Common myeloid progenitor, CD34-positive (primary cell): Measurements from ENCODE around the gene ADCY10.

Experiments
- CTCF ChIA-PET: fragments of 350-600 bp; sonication (Branson Sonifier 250); formaldehyde crosslinking; loops from one replicate; lab custom pipeline; 2021; ENCODE audit warnings: antibody characterized with exemption; lab: Charles Lee
- POLR2A ChIA-PET: fragments of 350-600 bp; sonication (Branson Sonifier 250); formaldehyde crosslinking; loops from one replicate; lab custom pipeline; 2021; ENCODE audit warnings: antibody characterized with exemption; lab: Charles Lee
- DNase-seq, 3 donors: peaks; one replicate each; pipeline versions ENCODE4 v3.0.0 to v3.0.0-alpha.2; 2013
- H3K27ac ChIP-seq, 2 experiments: 1 replicate in 1 of 2; 2 replicates in 1 of 2; pipeline ENCODE4 v1.7.0; 2013; ENCODE audit warnings: inconsistent platforms in 2 of 2, low read length in 2 of 2, mild to moderate bottlenecking in 2 of 2, low read depth in 1 of 2, moderate library complexity in 1 of 2; ENCODE audit not compliant: severe bottlenecking in 2 of 2, insufficient read depth in 1 of 2, poor library complexity in 1 of 2
- H3K27me3 ChIP-seq, 5 experiments: replicated peaks in 2 of 5; 1 replicate in 3 of 5; 2 replicates in 2 of 5; pipeline versions ENCODE4 v1.6.1 to v1.7.0; 2013; ENCODE audit warnings: low read length in 4 of 5, mild to moderate bottlenecking in 2 of 5, moderate library complexity in 2 of 5, inconsistent platforms in 1 of 5; ENCODE audit not compliant: insufficient read depth in 5 of 5, control insufficient read depth in 4 of 5
- H3K36me3 ChIP-seq, 4 experiments: 1 replicate in 2 of 4; 2 replicates in 2 of 4; pipeline versions ENCODE4 v1.6.1 to v1.7.0; 2013; ENCODE audit warnings: low read length in 3 of 4, control low read depth in 1 of 4, mild to moderate bottlenecking in 1 of 4; ENCODE audit not compliant: control insufficient read depth in 4 of 4, insufficient read depth in 4 of 4
- H3K4me1 ChIP-seq, 4 experiments: 1 replicate in 3 of 4; 2 replicates in 1 of 4; pipeline versions ENCODE4 v1.6.1 to v1.7.1; 2013; ENCODE audit warnings: low read length in 3 of 4, mild to moderate bottlenecking in 3 of 4, control low read depth in 1 of 4, inconsistent platforms in 1 of 4, moderate library complexity in 1 of 4; ENCODE audit not compliant: control insufficient read depth in 4 of 4, insufficient read depth in 4 of 4; ENCODE audit errors: control extremely low read depth in 1 of 4
- H3K4me3 ChIP-seq, 7 experiments: 1 replicate in 4 of 7; 2 replicates in 3 of 7; pipeline versions ENCODE4 v1.5.1 to v1.7.0; 2013; ENCODE audit warnings: mild to moderate bottlenecking in 7 of 7, low read length in 6 of 7, moderate library complexity in 6 of 7, inconsistent platforms in 2 of 7, low read depth in 2 of 7, control low read depth in 1 of 7; ENCODE audit not compliant: insufficient read depth in 4 of 7, control insufficient read depth in 1 of 7; ENCODE audit errors: extremely low read depth in 1 of 7
- H3K9me3 ChIP-seq, 5 experiments: 1 replicate in 4 of 5; 2 replicates in 1 of 5; pipeline versions ENCODE4 v1.6.1 to v1.7.1; 2013; ENCODE audit warnings: low read length in 4 of 5, mild to moderate bottlenecking in 2 of 5, inconsistent platforms in 1 of 5, low read depth in 1 of 5, moderate library complexity in 1 of 5; ENCODE audit not compliant: control insufficient read depth in 4 of 5, insufficient read depth in 2 of 5; ENCODE audit errors: control extremely low read depth in 1 of 5
- WGBS: methylation state at CpG from one replicate; pipeline ENCODE4 v1.1.5; 2013; ENCODE audit not compliant: insufficient coverage; 5-methylcytosine and 5-hydroxymethylcytosine counted together

ADCY10 gene

GRCh38 chr1:167940264-167940663 lies 26.3 kb upstream of the ADCY10 start:
- peaks cover 0 to 17% (median 9%) of the 10 kb centered on the region in 4 experiments for H3K4me1 ChIP-seq
- DNase-seq, result no peak
- POLR2A ChIA-PET, result no interaction called here
- CTCF ChIA-PET, result no interaction called here
- WGBS, result no CpG with 5 or more reads among the region's 2 CpGs
- H3K9me3 ChIP-seq, result peaks cover 0 to 4% (median 0%) of the 10 kb centered on the region in 5 experiments
- H3K4me3 ChIP-seq, result no peak overlapping the region
- no peak overlapping the region for H3K27ac ChIP-seq
- H3K36me3 ChIP-seq, result peaks cover 3 to 7% (median 5%) of the 10 kb centered on the region in 4 experiments
- H3K27me3 ChIP-seq, result no peaks in the 10 kb centered on the region

- CTCF ChIA-PET, result no interaction called here
- H3K27me3 ChIP-seq, result no peaks in the 10 kb centered on the region
- DNase-seq, result no peak
- no CpG with 5 or more reads among the region's 5 CpGs for WGBS
- peak overlapping the region; percentile 98 for H3K27ac ChIP-seq
- POLR2A ChIA-PET, result no interaction called here
- H3K4me3 ChIP-seq, result peak overlapping the region in 6 of 7 experiments; percentile 75 to 99 (median 95)
- H3K36me3 ChIP-seq, result peaks cover 0 to 7% (median under 1%) of the 10 kb centered on the region in 4 experiments
- no peaks in the 10 kb centered on the region for H3K9me3 ChIP-seq
- H3K4me1 ChIP-seq, result peaks cover 4 to 34% (median 22%) of the 10 kb centered on the region in 4 experiments
Measured at GRCh38 chr1:167938080-167938636, 24.2 kb upstream of the ADCY10 start.

DNA sequence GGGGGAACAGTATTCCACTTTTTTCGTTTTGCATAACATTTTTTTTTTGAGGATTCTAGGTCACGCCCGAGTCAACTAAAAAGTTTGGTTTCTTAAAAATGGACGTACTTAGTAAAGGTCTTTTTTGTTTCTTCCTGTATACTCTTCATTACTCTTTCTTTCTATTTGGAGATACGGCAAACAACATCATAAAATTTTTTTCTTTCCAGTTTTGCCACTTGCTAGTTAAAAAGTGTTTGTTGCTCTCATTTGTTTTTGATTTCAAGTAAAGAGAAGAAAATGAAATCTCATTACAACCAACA lies 23.7 kb upstream of the ADCY10 start:
- no peak for DNase-seq
- H3K4me1 ChIP-seq, result peaks cover 8 to 38% (median 22%) of the 10 kb centered on the region in 4 experiments
- WGBS, result no CpG with 5 or more reads among the region's 5 CpGs
- peak overlapping the region; percentile 98 for H3K27ac ChIP-seq
- POLR2A ChIA-PET, result no interaction called here
- no peaks in the 10 kb centered on the region for H3K9me3 ChIP-seq
- H3K27me3 ChIP-seq, result no peaks in the 10 kb centered on the region
- peak overlapping the region in 6 of 7 experiments; percentile 75 to 99 (median 95) for H3K4me3 ChIP-seq
- CTCF ChIA-PET, result interaction anchor here (0.6 to 1.1 kb wide), 4 partner anchors 129 to 719 kb away, joined by 3 to 4 read pairs (median 3); no protein-coding TSS in a partner anchor
- peaks cover 0 to 5% (median under 1%) of the 10 kb centered on the region in 4 experiments for H3K36me3 ChIP-seq

DNA sequence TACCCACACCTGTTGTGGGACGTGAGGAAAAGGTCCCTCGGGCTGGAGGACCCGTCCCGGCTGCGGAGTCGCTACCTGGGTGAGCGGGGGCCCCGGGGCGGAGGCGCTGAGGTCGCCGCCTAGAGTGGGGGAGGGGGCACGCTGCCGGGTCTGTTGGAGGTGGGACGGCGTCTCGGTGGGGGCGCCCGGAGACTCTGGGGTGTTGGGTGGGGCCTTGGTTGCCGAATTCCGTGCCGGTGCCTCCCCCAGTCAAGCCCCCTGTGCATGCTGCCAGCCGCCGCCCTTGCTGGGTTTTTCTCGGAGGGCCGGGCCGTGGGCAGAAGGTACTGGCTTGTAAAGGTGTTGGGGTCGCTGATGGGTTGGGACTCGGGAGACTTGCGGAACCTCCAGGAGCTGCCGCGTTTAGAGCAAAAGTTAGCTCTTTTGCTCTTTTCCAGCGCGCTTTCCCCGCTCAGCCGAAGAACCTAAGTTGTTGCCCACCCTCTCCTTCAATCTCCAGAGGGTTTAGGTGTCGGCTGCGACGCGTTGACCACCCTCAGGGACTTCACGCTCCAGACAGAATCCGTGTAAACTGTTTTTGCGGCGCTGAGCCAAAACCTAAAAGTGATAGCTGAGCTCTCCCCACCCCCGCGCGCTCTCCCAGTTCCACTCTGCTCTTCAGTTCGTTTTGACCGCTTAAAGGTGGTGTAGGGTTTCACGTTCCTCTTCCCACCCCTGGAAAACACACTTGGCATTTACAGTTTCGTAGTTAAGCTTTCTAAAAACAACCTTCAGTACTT lies 23.2 kb upstream of the ADCY10 start, which contains the start of gene MPC2:
MPC2 (minus strand) TSS at position 143 of the 779 bp plus-strand sequence. CDS start 1,231 bp downstream, outside the sequence.
- Histone ChIP-seq H3K27ac (peak within 1 kb of the TSS; percentile 98), H3K4me1 (peaks cover 8 to 38% (median 22%) of the 10 kb centered on the region in 4 experiments), H3K4me3 (peak within 1 kb of the TSS; percentile 75 to 99 (median 95)), H3K27me3 (no peaks in the 10 kb centered on the region), H3K36me3 (peaks cover 0 to 4% (median 0%) of the 10 kb centered on the region in 4 experiments), H3K9me3 (no peaks in the 10 kb centered on the region)
- WGBS, result under 1% methylated on average over 39 of the region's 51 CpGs
- DNase-seq, result peak; percentile 46 to 73 (median 67)
- ChIA-PET POLR2A (interaction anchor here (0.7 to 1.6 kb wide), 4 partner anchors 23 to 114 kb away, joined by 3 to 5 read pairs (median 3); partner anchors contain the start of gene ADCY10), CTCF (interaction anchor here (0.6 to 1.1 kb wide), 4 partner anchors 129 to 718 kb away, joined by 3 to 4 read pairs (median 3); no protein-coding TSS in a partner anchor)

GRCh38 chr1:167936068-167936929 lies 22.4 kb upstream of the ADCY10 start, which contains the start of gene DCAF6:
DCAF6 (plus strand) TSS chr1:167936683; CDS start chr1:167936912, 229 bp downstream.
- ChIA-PET CTCF (interaction anchor here (1.0 to 1.9 kb wide), 3 partner anchors 13 to 147 kb away, joined by 3 to 5 read pairs (median 3); no protein-coding TSS in a partner anchor), POLR2A (interaction anchor here (0.7 to 1.6 kb wide), 7 partner anchors 8 to 1083 kb away, joined by 3 to 6 read pairs (median 3); partner anchors contain the start of gene ADCY10)
- Histone ChIP-seq H3K9me3 (no peaks in the 10 kb centered on the region), H3K27ac (peak within 1 kb of the TSS; percentile 98), H3K27me3 (no peaks in the 10 kb centered on the region), H3K4me1 (peaks cover 8 to 38% (median 22%) of the 10 kb centered on the region in 4 experiments), H3K4me3 (peak within 1 kb of the TSS; percentile 75 to 99 (median 95)), H3K36me3 (no peaks in the 10 kb centered on the region)
- 0% methylated on average over 31 of the region's 58 CpGs for WGBS
- peak; percentile 99 to 100 (median 100) for DNase-seq
